HepG2 (cell line): ENCODE data around the gene CEBPG. TPM values are rescaled to one million over a fixed set of nuclear protein-coding genes. Genes with fewer than 3 reads are reported as not detected.

ENCODE experiments used
- BRD4 ChIP-seq: sonication (generic); formaldehyde crosslinking; IDR thresholded peaks from 2 replicates; pipeline ENCODE4 v1.4.0; 2020; ENCODE audit warnings: missing genetic modification reagents
- HNF4A ChIP-seq: sonication (generic); formaldehyde crosslinking; IDR thresholded peaks from 2 replicates; pipeline ENCODE4 v1.4.0; 2020; ENCODE audit warnings: missing genetic modification reagents
- HNRNPUL1 ChIP-seq: fragments of 200-400 bp; formaldehyde crosslinking; IDR thresholded peaks from 2 replicates; pipeline ENCODE4 v1.6.1; 2017; ENCODE audit warnings: low read depth, mild to moderate bottlenecking, low read length, moderate library complexity
- JDP2 ChIP-seq: sonication (generic); formaldehyde crosslinking; IDR thresholded peaks from 2 replicates; pipeline ENCODE4 v1.8.1; 2022; ENCODE audit warnings: missing genetic modification reagents, borderline replicate concordance
- KDM6A ChIP-seq: IDR thresholded peaks from 2 replicates; pipeline ENCODE4 v1.6.1; 2016; ENCODE audit warnings: low read depth
- MIXL1 ChIP-seq: IDR thresholded peaks from 2 replicates; pipeline ENCODE4 v1.6.1; 2016
- NRL ChIP-seq: sonication (generic); formaldehyde crosslinking; IDR thresholded peaks from 2 replicates; pipeline ENCODE4 v1.5.0; 2020; ENCODE audit warnings: missing genetic modification reagents, mild to moderate bottlenecking, moderate library complexity, borderline replicate concordance
- RORA ChIP-seq: sonication (generic); formaldehyde crosslinking; IDR thresholded peaks from 2 replicates; pipeline ENCODE4 v1.5.0; 2020; ENCODE audit warnings: mild to moderate bottlenecking, missing genetic modification reagents, moderate library complexity
- SETDB1 ChIP-seq: sonication (generic); formaldehyde crosslinking; IDR thresholded peaks from 2 replicates; pipeline ENCODE4 v1.5.1; 2020; ENCODE audit warnings: missing genetic modification reagents, mild to moderate bottlenecking, borderline replicate concordance
- TCF7L2 ChIP-seq: IDR thresholded peaks from 2 replicates; pipeline ENCODE4 v1.6.1; 2011; ENCODE audit warnings: mild to moderate bottlenecking, low read depth, low read length, moderate library complexity
- ZNF121 ChIP-seq: sonication (generic); formaldehyde crosslinking; IDR thresholded peaks from 2 replicates; pipeline ENCODE4 v1.5.0; 2020; ENCODE audit warnings: mild to moderate bottlenecking, missing genetic modification reagents
- ZNF333 ChIP-seq: sonication (generic); formaldehyde crosslinking; IDR thresholded peaks from 2 replicates; pipeline ENCODE4 v1.4.0; 2020; ENCODE audit warnings: mild to moderate bottlenecking, missing genetic modification reagents, borderline replicate concordance
- ZNF34 ChIP-seq: sonication (generic); formaldehyde crosslinking; IDR thresholded peaks from 2 replicates; pipeline ENCODE4 v1.4.0; 2020; ENCODE audit warnings: mild to moderate bottlenecking, missing genetic modification reagents, borderline replicate concordance
- ZNF451 ChIP-seq: sonication (generic); formaldehyde crosslinking; IDR thresholded peaks from 2 replicates; pipeline ENCODE4 v1.5.0; 2020; ENCODE audit warnings: mild to moderate bottlenecking, missing genetic modification reagents
- ZNF841 ChIP-seq: sonication (generic); formaldehyde crosslinking; IDR thresholded peaks from 2 replicates; pipeline ENCODE4 v1.8.1; 2023; ENCODE audit warnings: missing genetic modification reagents, borderline replicate concordance
- polyA plus RNA-seq, 8 experiments: library from polyadenylated mRNA; depleted of rRNA in 3 of 8; stranded (reverse) in 7 of 8; unstranded in 1 of 8; fragments of >200 nt; fragmentation: Illumina TruSeq in 4 of 8; extraction: Trizol in 4 of 8; gene quantifications; 2 replicates each; pipeline versions ENCODE4 v1.2.1 to v1.2.3, GENCODE V29; 2011 to 2016; ENCODE audit warnings: low read depth in 4 of 8, missing spikeins in 1 of 8, mixed read lengths in 1 of 8; ENCODE audit not compliant: insufficient read depth in 1 of 8
- total RNA-seq, 5 experiments: library from RNA; depleted of rRNA; stranded (reverse); fragments of >200 nt; fragmentation: Illumina TruSeq; extraction: Trizol; gene quantifications; 2 replicates each; pipeline ENCODE4 v1.2.3, GENCODE V29; 2016; ENCODE audit warnings: low read depth in 1 of 5
- TF ChIP-seq, protein P1 (sequence below): sonication (generic); formaldehyde crosslinking; IDR thresholded peaks from 2 replicates; pipeline ENCODE4 v1.4.0; 2020; ENCODE audit warnings: mild to moderate bottlenecking, missing genetic modification reagents, borderline replicate concordance
- TF ChIP-seq, protein P2 (sequence below): sonication (generic); formaldehyde crosslinking; IDR thresholded peaks from 2 replicates; pipeline ENCODE4 v1.4.0; 2020; ENCODE audit warnings: mild to moderate bottlenecking, missing genetic modification reagents
- TF ChIP-seq, protein P3 (sequence below): sonication (generic); formaldehyde crosslinking; IDR thresholded peaks from 2 replicates; pipeline ENCODE4 v1.4.0; 2020; ENCODE audit warnings: missing genetic modification reagents, borderline replicate concordance
- TF ChIP-seq, protein P4 (sequence below): IDR thresholded peaks from 2 replicates; pipeline ENCODE4 v1.6.1; 2016; ENCODE audit warnings: low read depth, borderline replicate concordance

The CEBPG gene
- total and polyA plus RNA-seq, 2 of the 13 experiments (the other 11 are each of a cell fraction or from before 2014, with no cell fraction given): 25.7 to 34.3 TPM

DNA sequence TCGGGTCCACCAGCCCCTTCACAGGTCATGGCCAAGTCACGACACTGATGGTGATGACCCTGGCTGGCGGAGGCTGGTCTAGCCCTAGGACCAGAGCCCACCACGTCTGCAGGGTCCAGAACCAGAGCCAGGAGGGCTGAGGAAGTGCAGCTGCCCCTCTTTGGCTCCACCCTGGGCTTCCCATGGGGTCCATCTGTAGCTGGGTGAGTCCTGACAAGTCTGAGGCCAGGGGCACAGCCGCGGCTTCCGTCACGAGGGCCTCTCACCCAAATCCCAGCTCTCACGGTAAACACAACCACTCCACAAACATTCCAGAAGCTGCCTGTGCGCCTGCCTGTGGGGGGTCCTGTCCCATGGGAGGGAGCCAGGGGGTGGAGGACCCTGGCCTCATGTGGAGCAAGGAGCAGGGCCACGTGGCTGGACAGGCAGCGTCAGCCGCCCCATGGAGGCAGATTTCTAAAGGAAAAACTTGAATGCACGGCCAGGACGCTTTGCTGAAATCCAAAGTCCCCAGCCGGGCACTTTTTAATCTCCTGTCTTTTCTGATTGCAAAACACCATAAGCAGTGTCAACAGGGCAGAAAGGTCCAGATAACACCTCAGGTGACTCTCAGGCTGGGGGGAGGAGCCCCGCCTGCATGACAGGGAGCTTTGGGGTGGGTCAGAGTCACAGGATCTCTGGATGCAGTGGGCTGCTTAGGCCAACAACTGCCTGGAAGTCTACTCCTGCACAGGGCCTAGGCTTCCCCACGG is 29.9 kb downstream of the CEBPG start (continued):
- TF ChIP-seq, protein P1, sequence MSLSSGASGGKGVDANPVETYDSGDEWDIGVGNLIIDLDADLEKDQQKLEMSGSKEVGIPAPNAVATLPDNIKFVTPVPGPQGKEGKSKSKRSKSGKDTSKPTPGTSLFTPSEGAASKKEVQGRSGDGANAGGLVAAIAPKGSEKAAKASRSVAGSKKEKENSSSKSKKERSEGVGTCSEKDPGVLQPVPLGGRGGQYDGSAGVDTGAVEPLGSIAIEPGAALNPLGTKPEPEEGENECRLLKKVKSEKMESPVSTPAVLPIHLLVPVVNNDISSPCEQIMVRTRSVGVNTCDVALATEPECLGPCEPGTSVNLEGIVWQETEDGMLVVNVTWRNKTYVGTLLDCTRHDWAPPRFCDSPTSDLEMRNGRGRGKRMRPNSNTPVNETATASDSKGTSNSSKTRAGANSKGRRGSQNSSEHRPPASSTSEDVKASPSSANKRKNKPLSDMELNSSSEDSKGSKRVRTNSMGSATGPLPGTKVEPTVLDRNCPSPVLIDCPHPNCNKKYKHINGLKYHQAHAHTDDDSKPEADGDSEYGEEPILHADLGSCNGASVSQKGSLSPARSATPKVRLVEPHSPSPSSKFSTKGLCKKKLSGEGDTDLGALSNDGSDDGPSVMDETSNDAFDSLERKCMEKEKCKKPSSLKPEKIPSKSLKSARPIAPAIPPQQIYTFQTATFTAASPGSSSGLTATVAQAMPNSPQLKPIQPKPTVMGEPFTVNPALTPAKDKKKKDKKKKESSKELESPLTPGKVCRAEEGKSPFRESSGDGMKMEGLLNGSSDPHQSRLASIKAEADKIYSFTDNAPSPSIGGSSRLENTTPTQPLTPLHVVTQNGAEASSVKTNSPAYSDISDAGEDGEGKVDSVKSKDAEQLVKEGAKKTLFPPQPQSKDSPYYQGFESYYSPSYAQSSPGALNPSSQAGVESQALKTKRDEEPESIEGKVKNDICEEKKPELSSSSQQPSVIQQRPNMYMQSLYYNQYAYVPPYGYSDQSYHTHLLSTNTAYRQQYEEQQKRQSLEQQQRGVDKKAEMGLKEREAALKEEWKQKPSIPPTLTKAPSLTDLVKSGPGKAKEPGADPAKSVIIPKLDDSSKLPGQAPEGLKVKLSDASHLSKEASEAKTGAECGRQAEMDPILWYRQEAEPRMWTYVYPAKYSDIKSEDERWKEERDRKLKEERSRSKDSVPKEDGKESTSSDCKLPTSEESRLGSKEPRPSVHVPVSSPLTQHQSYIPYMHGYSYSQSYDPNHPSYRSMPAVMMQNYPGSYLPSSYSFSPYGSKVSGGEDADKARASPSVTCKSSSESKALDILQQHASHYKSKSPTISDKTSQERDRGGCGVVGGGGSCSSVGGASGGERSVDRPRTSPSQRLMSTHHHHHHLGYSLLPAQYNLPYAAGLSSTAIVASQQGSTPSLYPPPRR (CRISPR knock-in tag): peak; percentile 88
- peak; percentile 43 for TF ChIP-seq ZNF121 (CRISPR knock-in tag)
- TF ChIP-seq, protein P2, sequence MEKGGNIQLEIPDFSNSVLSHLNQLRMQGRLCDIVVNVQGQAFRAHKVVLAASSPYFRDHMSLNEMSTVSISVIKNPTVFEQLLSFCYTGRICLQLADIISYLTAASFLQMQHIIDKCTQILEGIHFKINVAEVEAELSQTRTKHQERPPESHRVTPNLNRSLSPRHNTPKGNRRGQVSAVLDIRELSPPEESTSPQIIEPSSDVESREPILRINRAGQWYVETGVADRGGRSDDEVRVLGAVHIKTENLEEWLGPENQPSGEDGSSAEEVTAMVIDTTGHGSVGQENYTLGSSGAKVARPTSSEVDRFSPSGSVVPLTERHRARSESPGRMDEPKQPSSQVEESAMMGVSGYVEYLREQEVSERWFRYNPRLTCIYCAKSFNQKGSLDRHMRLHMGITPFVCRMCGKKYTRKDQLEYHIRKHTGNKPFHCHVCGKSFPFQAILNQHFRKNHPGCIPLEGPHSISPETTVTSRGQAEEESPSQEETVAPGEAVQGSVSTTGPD (CRISPR knock-in tag): peak; percentile 85; the same call in 1 of the 2 replicates
- peak; percentile 96 for TF ChIP-seq HNF4A (CRISPR knock-in tag)
- no peak for TF ChIP-seq JDP2
- TF ChIP-seq BRD4 (CRISPR knock-in tag): no peak; the same call in 1 of the 2 replicates
- TF ChIP-seq ZNF34 (CRISPR knock-in tag): no peak
- TF ChIP-seq MIXL1 (CRISPR knock-in tag): peak; percentile 72
- no peak for TF ChIP-seq HNRNPUL1
- TF ChIP-seq TCF7L2: no peak
- TF ChIP-seq RORA: 0 out of 2 replicates have a peak, but pooled peaks have one; percentile 62
- peak; percentile 32; the same call in 1 of the 2 replicates for TF ChIP-seq SETDB1
- no peak for TF ChIP-seq ZNF841
- TF ChIP-seq, protein P3, sequence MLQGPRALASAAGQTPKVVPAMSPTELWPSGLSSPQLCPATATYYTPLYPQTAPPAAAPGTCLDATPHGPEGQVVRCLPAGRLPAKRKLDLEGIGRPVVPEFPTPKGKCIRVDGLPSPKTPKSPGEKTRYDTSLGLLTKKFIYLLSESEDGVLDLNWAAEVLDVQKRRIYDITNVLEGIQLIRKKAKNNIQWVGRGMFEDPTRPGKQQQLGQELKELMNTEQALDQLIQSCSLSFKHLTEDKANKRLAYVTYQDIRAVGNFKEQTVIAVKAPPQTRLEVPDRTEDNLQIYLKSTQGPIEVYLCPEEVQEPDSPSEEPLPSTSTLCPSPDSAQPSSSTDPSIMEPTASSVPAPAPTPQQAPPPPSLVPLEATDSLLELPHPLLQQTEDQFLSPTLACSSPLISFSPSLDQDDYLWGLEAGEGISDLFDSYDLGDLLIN (CRISPR knock-in tag): peak; percentile 87; the same call in 1 of the 2 replicates
- TF ChIP-seq NRL (CRISPR knock-in tag): peak; percentile 97
- TF ChIP-seq ZNF451 (CRISPR knock-in tag): peak; percentile 95
- peak; percentile 90 for TF ChIP-seq KDM6A
- peak; percentile 97 for TF ChIP-seq ZNF333 (CRISPR knock-in tag)
- TF ChIP-seq, protein P4, sequence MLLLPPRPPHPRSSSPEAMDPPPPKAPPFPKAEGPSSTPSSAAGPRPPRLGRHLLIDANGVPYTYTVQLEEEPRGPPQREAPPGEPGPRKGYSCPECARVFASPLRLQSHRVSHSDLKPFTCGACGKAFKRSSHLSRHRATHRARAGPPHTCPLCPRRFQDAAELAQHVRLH: peak; percentile 97
